Peyer's patch (tissue), 4 donors: Measurements from ENCODE around the gene SURF2.

Experiments
- CTCF ChIP-seq, 6 experiments: fragments of 450-650 bp in 4 of 6; fragments of 200-600 bp in 2 of 6; sonication (generic) in 1 of 6; IDR thresholded peaks; one replicate each; pipeline ENCODE4 v1.5.1; 2017 to 2019; ENCODE audit warnings: antibody characterized with exemption in 6 of 6, mild to moderate bottlenecking in 3 of 6, moderate library complexity in 1 of 6
- POLR2A ChIP-seq, 2 donors: fragments of 450-650 bp; IDR thresholded peaks; one replicate each; pipeline ENCODE4 v1.5.1; 2017; ENCODE audit warnings: antibody characterized with exemption in 2 of 2, mild to moderate bottlenecking in 2 of 2, moderate library complexity in 2 of 2

- TF ChIP-seq CTCF (IDR thresholded peaks at IDR 0.05) (no peak), POLR2A (IDR thresholded peaks at IDR 0.05) (no peak)
Observed at GRCh38 chr9:133408042-133408441, 51.7 kb downstream of the SURF2 start.
